ENCODE data around the gene SOX13. TPM values are rescaled to one million over a fixed set of nuclear protein-coding genes. Genes with fewer than 3 reads are reported as not detected.
A peak's percentile ranks its signal among the peaks of the same experiment; 100 is the strongest.

SOX13 gene
- polyA plus RNA-seq, 3 donors, result 0.52 TPM; not detected in 2

- WGBS (ENCODE audit: insufficient coverage), result 82% methylated on average over 3 of the region's 3 CpGs
- Histone ChIP-seq H3K27me3 (ENCODE audit: control insufficient read depth in 2 of 2, insufficient read depth in 2 of 2, low read length in 2 of 2) (peaks cover 22 to 33% of the 10 kb centered on the region in 2 donors), H3K9ac (ENCODE audit: insufficient read depth, low read length, poor library complexity, severe bottlenecking) (no peak overlapping the region), H3K4me2 (replicated peaks; ENCODE audit: extremely low read depth, low read length, poor library complexity, severe bottlenecking) (no peak overlapping the region), H4K20me1 (ENCODE audit: insufficient read depth, low read length) (no peaks in the 10 kb centered on the region), H3K9me3 (replicated peaks in 1 of 2; ENCODE audit: control insufficient read depth in 1 of 2, insufficient read depth in 1 of 2, low read length in 2 of 2) (peaks cover 0 to 16% of the 10 kb centered on the region in 2 donors), H3K4me1 (ENCODE audit: control insufficient read depth in 1 of 2, insufficient read depth in 2 of 2, low read length in 2 of 2) (peaks cover 7 to 9% of the 10 kb centered on the region in 2 donors), H2AFZ (ENCODE audit: insufficient read depth, low read depth, low read length, poor library complexity, severe bottlenecking) (no peak overlapping the region), H3K79me2 (ENCODE audit: insufficient read depth, low read length) (no peaks in the 10 kb centered on the region), H3K4me3 (replicated peaks in 1 of 3; ENCODE audit: low read depth in 2 of 3, low read length in 3 of 3) (no peak overlapping the region), H3K36me3 (replicated peaks in 1 of 2; ENCODE audit: control insufficient read depth in 1 of 2, insufficient read depth in 2 of 2, low read length in 2 of 2) (no peaks in the 10 kb centered on the region), H3K27ac (ENCODE audit: low read depth in 1 of 2, low read length in 2 of 2) (no peak overlapping the region)
- H3K36me3 Mint-ChIP-seq, result no peaks in the 10 kb centered on the region
- peaks cover 0 to 6% (median 3%) of the 10 kb centered on the region in 7 donors for H3K9me3 Mint-ChIP-seq
- no peak overlapping the region for H3K4me3 Mint-ChIP-seq
- no peak overlapping the region for H3K27ac Mint-ChIP-seq
- intact Hi-C loops (cut with micrococcal nuclease), result no loop called here
- no peak for TF ChIP-seq CTCF (IDR thresholded peaks at IDR 0.05)
- peaks cover 9% of the 10 kb centered on the region for H3K4me1 Mint-ChIP-seq
- H3K27me3 Mint-ChIP-seq (ENCODE audit: low read depth in 3 of 3), result peaks cover 45 to 51% (median 47%) of the 10 kb centered on the region in 3 donors
- DNase-seq, result no peak
Measured at GRCh38 chr1:204079608-204079999, 6.7 kb downstream of the SOX13 start.

- Histone ChIP-seq H3K36me3 (replicated peaks in 1 of 2; ENCODE audit: control insufficient read depth in 1 of 2, insufficient read depth in 2 of 2, low read length in 2 of 2) (no peaks in the 10 kb centered on the region), H3K79me2 (ENCODE audit: insufficient read depth, low read length) (no peaks in the 10 kb centered on the region), H3K9ac (ENCODE audit: insufficient read depth, low read length, poor library complexity, severe bottlenecking) (no peak overlapping the region), H4K20me1 (ENCODE audit: insufficient read depth, low read length) (no peaks in the 10 kb centered on the region), H3K4me3 (replicated peaks in 1 of 3; ENCODE audit: low read depth in 2 of 3, low read length in 3 of 3) (no peak overlapping the region), H3K4me2 (replicated peaks; ENCODE audit: extremely low read depth, low read length, poor library complexity, severe bottlenecking) (no peak overlapping the region), H3K27ac (ENCODE audit: low read depth in 1 of 2, low read length in 2 of 2) (no peak overlapping the region), H3K9me3 (replicated peaks in 1 of 2; ENCODE audit: control insufficient read depth in 1 of 2, insufficient read depth in 1 of 2, low read length in 2 of 2) (peaks cover 0 to 9% of the 10 kb centered on the region in 2 donors), H2AFZ (ENCODE audit: insufficient read depth, low read depth, low read length, poor library complexity, severe bottlenecking) (no peak overlapping the region), H3K4me1 (ENCODE audit: control insufficient read depth in 1 of 2, insufficient read depth in 2 of 2, low read length in 2 of 2) (peaks cover 0 to 1% of the 10 kb centered on the region in 2 donors), H3K27me3 (ENCODE audit: control insufficient read depth in 2 of 2, insufficient read depth in 2 of 2, low read length in 2 of 2) (peaks cover 16 to 26% of the 10 kb centered on the region in 2 donors)
- H3K27me3 Mint-ChIP-seq (ENCODE audit: low read depth in 3 of 3), result peaks cover 37 to 43% (median 40%) of the 10 kb centered on the region in 3 donors
- peaks cover 2% of the 10 kb centered on the region for H3K4me1 Mint-ChIP-seq
- H3K4me3 Mint-ChIP-seq, result no peak overlapping the region
- no peak for DNase-seq
- intact Hi-C loops (cut with micrococcal nuclease), result no loop called here
- peaks cover 0 to 3% (median 0%) of the 10 kb centered on the region in 7 donors for H3K9me3 Mint-ChIP-seq
- TF ChIP-seq CTCF (IDR thresholded peaks at IDR 0.05), result no peak
- WGBS (ENCODE audit: insufficient coverage), result no CpG with 5 or more reads among the region's 8 CpGs
- peak overlapping the region in 1 of 7 donors; percentile 46 for H3K27ac Mint-ChIP-seq
- no peaks in the 10 kb centered on the region for H3K36me3 Mint-ChIP-seq
Measured at GRCh38 chr1:204080163-204080903, 7.4 kb downstream of the SOX13 start.

Measured in CD14-positive monocyte (primary cell).